Activated CD4-positive, alpha-beta T cell treated with anti-CD3 and anti-CD28 coated beads for 48 hours (primary cell): ENCODE measurements around the gene FRAS1.
"Not testable (repeated sequence)": the region's sequence is repeated elsewhere in the genome, so short reads cannot be mapped to it uniquely, and the experiment has no call there.

ENCODE experiments used
- DNase-seq: peaks from one replicate; pipeline ENCODE4 v3.0.0-alpha.2; 2020

FRAS1 gene

DNA sequence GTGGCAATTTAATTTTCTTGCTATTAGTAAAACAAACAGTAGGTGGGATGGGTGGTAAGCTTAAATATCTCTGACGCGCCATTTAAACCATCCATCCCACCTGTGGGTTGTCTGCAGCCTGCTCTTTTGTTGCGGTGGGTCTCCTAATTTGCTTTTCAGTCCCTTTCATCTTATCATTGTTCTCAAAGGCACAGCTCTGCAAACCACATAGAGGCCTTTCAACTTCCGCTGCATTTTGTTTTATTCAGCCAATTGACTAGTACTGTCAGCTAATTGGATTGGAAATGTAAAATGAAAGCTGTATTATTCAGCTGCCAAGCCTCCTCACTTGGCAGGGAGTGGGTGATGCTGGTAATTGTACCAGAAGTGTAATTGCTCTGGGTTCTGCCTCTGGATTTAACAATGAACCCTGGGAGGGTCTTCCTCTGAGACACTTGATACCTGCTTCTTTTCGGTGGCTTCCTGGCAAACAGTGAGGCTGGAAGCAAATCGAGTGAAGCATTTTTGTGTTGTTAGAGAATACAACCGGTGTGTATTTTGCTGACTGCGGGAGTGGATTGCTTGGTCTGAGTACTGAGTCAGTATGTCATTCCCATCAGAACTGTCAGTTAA lies 165.6 kb downstream of the FRAS1 start:
- DNase-seq: no peak

DNA sequence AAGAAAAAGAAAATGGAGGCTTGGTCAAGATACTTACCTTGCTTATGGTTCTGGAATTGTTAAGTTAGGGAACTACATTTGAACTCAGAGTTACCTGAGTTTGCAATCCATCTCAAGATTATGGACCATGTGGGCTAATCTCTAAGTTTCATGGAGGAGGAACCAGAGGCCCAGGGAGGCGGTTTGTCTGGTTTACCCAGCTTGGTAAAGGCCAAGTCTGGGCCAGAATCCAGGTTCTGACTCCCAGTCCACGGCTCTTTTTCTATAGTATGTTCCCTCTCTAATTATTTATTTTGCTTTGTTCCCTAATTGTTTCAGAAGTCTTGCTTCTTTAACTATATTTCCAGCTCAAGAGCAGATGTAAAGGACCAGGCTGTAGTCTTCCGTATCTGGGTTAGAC lies 168.1 kb downstream of the FRAS1 start:
- DNase-seq: no peak

DNA sequence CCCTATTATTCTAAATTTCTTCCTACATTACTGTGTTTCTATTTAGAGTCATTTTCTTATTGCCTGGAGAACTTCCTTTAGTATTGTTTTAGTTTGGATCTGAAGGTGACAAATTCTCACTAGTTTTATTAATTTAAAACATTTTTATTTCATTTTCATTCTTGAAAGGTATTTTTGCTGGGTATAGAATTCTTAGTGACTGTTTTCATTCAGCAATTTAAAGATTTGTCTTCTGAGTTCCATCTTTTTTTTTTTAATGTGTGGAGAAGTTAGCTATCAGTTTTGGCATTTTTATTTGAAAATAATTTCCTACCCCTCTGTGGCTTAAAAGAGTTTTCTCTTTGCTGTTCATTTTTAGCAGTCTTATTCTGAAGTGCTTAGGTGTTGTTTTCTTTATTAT lies 169.2 kb downstream of the FRAS1 start:
- DNase-seq: no peak

DNA sequence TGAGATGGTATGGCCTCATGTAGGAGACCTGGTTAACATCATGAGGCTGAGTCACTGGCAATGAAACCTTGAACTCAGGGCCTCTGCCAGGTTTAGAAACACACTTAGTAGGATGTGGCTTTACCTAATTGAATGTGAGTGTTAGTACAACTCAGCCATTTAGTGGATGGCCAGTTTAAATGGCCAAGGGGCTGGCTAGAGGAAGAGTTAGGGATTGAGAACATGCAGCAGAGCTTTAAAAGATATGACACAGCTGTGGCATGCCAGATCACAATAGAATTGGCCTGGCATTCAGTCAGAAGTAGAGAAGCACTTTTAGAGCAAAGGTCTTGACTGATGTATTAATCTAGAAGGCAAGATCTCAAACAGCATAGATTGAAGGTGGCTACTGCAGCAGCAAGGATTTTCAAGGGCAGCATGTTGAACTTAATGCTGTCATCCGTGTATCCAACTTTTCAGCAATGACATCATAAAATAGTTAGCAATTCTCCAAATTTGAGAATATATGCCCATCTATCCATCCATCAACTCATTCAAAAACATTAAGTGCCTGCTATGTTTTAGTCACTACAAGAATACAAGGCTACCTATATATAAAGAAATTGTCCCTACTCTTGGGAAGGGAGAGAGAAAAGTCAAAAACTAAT lies 170.4 kb downstream of the FRAS1 start:
- no peak for DNase-seq

DNA sequence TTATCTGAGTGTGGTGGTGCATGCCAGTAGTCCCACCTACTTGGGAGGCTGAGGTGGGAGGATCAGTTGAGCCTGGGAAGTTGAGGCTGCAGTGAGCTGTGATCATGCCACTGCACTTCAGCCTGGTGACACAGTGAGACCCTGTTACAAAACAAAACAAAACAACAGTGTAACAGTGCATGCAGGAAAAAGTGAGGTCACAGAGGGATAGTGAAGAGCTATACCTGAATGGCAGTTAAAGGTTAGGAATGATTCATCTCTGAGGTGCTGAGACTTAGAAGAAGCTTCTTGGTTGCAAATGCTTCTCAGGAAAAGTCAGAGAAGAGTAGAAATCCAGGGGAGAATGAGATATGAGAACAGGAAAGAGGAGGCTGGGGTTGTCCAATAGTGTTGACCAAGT lies 178.7 kb downstream of the FRAS1 start:
- no peak for DNase-seq

DNA sequence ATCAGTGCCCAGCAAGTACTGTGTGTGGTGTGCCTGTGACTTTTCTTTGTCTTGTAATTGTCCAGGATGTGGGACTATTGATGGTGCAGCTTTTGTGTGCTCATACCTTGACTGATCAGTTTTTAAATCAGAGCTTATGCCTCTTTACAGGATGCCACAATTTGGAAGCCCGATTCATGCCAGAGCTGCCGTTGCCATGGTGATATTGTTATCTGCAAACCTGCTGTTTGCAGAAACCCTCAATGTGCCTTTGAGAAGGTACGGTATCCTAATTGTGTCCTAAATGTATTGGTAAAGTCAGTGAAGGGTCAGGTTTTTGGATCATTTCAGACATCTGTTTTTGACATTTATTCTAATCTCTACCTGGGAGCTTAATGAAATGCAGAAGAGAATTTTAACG lies 180.2 kb downstream of the FRAS1 start:
- DNase-seq: no peak

DNA sequence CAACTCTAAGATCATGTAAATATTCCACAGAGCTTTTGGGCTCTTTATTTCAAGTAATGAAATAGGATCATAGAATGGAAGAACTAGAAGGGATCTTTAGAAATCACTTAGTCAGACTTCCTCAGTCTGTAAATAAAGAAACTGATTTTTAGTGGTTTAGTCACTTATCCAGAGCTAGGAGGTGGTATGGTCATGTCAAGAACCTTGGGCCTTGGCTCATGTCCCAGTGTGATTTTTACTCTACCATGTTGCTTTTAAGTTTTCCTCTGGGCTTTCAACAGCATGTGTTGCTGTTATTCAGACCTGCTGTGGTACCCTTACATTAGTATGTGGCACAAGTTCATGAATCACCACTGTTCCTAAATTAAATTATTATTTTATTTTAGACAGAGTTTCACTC lies 184.9 kb downstream of the FRAS1 start:
- no peak for DNase-seq

DNA sequence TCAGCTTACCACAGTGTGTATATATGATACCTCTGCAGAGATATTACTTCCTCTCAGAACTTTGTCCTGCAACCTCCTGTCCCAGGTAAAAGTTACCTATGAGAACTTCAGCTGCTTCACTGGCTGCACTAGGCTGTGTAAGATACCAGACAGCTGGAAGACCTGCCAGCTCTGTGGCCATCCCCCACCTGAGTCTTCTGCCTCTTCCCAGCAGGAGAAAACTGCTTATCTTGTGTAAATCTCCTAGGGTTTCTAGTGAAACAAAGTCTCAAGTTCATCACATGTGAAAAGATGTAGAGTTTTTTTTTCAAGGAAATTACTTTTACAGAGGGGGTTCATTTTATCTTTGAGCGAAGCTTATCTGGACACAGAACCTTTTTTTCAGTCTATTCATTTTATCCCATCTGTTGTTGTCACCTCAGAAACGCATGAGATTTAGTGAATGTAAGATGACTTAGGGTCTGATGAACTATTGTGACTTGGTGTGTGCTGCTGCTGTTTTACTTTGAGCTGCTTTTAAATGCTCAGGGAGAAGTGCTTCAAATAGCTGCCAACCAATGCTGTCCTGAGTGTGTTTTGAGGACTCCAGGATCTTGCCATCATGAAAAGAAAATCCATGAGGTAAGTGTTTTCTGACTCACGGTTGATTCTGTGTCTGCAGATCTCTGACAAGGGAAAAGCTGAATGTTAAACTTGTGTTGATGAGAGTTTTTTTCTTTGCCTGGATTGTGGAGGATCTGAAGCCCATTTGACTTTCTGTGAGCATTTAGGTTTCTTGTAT lies 187.8 kb downstream of the FRAS1 start:
- DNase-seq: no peak

DNA sequence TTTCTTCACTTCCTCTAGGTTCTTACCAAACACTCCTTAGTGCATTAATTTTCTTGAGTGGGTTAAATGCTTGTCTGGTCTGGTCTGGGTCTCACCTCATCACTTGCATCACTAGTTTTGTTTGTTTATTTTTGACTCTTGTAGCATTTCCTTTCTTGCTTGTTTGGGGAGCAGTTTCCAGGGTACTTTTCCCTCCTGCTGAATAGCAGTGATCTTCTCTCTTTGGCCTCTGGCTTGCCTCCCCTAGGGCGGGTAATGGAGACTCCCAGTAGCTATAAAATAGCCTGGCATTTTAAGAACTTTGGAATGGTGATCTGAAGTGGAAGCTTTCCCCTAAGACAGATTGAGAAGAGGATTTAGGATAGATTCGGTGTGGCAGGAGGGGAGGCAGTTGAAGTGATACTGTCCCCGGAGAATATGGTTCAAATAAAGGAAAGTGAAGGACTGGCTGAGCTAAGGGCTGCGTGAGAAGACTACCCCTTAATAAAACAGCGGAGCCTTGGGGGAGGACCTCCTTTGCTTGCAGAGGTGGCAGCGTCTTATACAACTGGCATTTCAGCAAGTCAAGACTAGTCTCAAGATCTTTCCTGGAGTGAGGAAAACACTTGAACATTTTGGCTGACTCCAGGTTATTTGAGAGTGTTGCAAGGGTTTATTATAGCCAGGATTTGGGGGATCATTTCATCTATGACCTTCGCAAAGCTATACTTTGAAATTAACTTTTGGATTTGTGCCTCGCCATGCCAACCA lies 190.6 kb downstream of the FRAS1 start:
- DNase-seq: no peak

DNA sequence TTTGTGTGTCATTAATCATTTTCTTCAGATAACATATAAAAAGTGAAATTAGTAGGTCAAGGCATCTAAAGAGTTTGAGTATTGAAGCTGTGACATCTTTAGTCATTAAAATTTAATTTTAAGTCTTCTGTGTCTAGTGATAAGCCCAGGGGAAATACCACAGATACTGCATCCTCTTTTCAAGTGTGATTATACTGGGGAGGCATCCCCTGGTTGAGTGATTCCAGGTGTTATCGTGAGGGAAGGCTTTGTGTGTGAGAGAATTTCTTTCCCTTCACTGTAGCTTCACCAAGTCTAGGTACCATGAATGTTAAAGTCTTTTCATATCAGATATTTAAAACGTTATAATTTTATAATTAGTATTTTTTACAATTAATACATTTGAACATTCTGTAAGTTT lies 193.4 kb downstream of the FRAS1 start:
- no peak for DNase-seq

DNA sequence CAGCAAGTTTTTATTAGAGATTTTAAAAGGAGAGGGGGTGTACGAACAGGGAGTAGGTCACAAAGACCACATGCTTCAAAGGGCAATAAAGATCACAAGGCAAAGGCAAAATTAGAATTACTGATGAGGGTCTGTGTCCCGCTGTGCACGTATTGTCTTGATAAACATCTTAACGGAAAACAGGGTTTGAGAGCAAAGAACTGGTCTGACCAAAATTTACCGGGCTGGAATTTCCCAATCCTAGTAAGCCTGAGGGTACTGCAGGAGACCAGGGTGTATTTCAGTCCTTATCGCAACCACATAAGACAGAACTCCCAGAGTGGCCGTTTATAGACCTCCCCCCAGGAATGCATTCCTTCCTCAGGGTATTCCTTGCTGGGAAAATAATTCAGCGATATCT lies 195.7 kb downstream of the FRAS1 start:
- DNase-seq: not testable (repeated sequence)

DNA sequence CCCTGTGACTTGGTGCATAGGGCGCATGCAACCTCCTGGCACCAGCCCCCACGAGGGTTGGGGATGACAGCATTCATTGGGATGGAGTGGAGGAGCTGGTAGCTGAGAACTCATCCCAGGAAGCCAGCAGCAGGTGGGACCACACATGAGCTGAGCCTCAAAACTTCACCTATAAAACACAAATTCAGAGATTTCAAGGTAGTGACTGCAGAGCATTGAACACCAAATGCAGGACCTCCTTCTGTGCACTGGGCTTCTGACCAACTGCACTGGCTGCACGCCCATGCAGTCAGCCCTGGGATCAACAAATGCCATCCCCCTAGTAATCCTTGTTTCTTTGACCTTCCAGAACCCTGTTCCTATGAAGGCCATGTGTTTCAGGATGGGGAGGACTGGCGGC lies 197.8 kb downstream of the FRAS1 start:
- DNase-seq: no peak

DNA sequence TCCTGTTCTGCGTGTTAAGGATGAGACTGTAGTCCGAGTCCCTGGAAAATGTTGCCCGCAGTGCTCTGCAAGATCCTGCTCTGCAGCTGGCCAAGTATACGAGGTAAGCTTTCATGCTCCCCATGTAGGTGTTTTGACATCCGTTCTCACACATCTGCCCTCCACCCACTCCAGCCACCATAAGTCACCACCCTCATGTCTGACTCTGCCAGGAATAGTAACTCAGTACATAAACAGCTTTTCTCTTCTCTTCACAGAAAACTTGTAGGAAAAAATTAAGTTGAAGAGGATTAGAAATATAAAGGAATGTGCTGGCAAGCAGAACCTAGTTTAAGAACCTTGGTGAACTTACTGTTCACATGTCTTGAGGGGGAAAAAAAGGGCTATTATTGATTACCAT lies 207.9 kb downstream of the FRAS1 start:
- DNase-seq: no peak

DNA sequence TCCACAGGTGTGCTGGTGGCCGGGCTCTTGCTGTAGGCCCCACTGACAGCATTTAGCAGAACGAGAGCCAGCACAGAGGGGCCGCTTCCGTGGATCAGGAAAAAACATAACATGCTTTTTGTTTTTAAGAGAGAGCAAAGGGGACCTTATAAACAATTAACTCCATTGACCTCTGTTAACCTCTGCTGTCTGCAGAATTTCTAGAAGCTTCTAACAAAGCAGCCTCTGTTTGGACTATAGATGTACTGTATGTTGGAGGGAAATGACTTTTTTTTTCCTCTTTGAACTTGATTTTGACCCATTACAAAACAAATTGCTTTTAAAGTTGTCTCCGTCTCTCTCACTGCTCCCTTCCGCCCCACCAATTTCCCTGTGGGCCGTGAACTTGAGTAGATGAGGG lies 210.7 kb downstream of the FRAS1 start:
- DNase-seq: no peak

DNA sequence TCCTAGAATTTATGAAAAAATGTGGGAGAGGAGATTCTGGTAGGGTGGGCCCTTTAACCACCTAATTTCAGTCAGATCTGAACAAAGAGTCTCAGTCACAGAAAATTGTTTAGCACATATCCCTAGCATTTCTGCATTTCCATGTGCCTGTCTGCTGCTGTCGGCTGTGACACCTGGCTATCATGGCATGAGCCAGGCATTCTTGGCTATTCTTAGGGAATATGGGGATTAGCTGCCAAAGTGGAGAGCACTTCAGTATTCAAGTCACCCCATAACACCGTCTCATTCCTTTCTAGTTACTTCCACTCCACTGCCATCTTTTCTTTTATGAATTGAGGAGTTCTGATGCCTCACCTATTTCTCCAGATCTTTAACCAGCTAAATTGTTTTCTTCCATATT lies 211.5 kb downstream of the FRAS1 start:
- no peak for DNase-seq

DNA sequence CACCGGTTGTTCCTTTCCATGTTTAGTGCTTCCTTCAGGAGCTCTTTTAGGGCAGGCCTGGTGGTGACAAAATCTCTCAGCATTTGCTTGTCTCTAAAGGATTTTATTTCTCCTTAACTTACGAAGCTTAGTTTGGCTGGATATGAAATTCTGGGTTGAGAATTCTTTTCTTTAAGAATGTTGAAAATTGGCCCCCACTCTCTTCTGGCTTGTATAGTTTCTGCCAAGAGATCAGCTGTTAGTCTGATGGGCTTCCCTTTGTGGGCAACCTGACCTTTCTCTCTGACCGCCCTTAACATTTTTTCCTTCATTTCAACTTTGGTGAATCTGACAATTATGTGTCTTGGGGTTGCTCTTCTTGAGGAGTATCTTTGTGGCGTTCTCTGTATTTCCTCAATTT lies 218.3 kb downstream of the FRAS1 start:
- DNase-seq: not testable (repeated sequence)

DNA sequence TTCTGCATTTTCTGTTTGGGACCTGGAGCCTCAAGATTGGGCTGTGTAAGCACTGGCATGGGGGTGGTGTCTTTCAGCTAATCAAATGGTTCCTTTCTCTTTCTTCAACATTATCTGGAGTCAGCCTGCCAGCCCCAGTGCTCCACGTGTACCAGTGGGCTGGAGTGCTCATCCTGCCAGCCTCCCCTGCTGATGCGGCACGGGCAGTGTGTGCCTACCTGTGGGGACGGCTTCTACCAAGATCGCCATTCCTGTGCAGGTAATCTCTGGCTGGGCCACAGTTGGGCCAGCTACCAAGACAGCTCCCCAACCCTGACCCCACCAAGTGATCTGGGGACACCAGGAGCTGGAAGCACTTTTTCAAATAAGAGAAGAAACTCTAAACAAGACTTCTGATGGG lies 229.2 kb downstream of the FRAS1 start:
- DNase-seq: no peak

DNA sequence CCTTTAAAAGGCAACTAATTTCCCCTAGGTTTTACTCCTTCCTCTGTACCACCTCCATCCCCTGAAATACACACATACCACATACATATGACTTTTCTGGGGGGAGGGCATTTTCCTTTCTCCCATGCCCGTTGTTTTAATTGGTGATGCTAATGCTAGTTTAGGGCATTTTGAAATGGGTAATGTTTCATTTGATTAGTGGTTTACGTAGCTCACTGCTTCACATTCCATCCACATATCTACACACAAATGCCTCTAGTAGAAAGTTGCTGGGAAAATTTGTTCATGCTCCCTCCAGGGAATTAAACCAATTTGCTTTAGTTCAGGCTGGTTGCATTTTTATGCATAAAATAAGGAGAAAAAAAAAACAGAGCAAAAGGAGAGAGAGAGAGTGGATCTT lies 231.2 kb downstream of the FRAS1 start:
- DNase-seq: no peak

DNA sequence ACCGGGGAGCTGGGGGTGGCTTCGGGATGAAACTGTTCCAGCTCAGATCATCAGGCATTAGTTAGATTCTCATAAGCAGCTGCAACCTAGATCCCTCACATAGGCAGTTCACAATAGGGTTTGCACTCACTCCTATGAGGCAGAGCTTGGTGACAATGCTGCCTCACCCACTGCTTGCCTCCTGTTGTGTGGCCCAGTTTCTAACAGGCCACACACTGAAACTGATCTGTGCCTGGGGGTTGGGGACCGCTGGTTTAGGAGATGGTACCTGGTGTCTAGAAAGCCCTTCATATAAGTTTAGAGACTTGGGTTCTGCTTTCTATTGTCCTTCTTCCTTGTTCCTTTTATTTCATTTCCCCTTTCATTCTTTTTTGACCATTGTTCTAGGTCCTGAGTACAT lies 234.2 kb downstream of the FRAS1 start:
- DNase-seq: no peak

DNA sequence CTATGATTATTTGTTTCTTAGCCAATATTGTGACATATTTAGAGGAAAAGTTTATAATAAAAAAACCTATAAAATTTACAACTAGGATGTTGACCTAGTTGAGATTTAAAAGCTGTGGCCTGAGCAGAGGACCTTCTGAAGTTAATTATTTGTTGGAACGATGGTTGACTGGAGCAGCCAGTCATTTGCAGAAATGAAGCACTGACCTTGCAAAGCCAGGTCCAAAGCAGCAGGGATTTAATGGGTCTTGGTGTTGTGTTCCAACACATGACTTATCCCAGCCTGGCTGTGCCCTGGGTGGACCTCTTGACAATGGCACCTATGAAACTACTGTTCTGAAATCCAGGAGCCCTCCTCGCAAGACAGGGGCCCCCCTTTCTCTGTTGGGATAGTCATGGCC lies 235.2 kb downstream of the FRAS1 start:
- DNase-seq: no peak

DNA sequence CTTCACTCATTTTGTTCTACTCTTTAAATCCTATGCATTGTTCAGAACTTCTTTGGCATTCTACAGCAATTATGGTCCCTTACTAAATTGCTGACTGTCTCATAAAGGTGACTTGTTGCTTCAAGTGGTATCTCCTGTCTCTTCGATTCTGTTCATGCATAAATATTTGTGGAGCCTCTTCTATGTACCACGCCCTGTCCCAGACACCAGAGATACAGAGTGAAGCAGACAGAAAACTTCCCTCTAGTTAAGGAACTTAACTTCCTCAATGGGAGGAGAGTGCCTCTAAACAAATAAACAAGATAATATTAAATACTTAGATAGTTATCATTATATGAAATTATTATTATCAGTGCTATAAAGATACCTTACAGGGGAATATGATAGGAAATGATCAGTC lies 235.7 kb downstream of the FRAS1 start:
- DNase-seq: no peak

DNA sequence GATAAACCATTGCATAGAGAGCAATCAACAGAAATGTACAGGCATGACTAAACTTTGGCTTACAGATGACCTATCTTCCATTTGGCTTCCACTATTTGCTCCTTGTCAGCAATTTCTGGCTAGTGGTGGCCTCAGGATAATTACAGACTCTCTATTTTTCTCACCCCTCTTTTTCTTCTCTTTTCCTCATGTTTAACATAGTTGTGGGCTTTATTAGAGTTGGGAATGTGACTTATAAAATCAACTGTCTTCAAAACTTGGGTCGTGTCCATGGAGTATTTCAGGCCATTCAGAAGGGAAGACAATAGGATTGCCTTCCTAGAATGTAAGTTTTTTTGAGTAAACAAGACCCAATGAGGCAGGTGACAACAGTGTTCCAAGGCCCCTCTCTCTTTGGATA lies 236.2 kb downstream of the FRAS1 start:
- no peak for DNase-seq

DNA sequence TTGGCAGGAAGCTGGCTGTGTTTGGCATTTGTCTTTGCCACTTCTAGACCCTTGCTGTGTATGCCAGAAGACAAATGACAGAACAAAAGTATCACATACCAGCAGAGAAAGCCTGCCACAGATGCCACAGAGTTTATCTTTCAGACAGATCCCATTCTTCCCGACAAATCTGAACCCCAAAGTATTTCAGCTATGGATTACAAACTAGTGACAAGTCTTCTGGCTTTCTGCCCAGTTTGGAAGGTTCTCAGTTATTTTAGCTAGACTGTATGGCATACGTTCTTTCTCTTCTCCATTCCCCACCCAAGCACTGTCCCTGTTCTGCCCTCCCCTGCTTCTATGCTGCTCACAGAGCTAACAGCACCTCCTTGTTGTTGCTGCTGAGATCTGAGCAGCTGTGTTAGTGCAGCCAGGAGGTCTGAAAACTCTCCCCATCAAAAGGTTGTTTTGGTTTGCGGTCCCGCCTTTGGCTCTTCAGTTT lies 236.7 kb downstream of the FRAS1 start:
- DNase-seq: no peak

DNA sequence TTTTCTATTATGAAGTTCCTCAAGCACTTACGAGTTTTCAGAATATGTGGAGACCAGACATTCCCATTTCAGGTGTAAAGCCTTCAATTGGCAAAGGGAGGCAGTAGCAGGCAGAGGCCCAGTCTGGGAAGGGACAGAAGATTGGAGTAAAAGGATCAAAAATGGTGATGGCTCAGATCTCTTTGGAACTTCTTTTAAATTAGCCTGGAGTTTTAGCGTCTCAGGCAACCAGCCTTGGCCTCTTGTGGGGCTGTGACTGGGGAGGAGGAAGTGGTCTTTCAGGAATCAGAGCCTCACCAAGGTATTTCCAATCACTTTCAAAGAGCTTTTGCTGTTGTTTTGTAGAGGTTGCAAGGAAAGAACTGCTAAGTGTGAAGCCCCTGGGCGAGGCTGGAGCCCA lies 239.1 kb downstream of the FRAS1 start:
- no peak for DNase-seq
